HL-60/S4 treated with phorbol 12-myristate 13-acetate at 8.2 ng/mL for 4 days and 3 days (cell line): Measurements from ENCODE around the gene CEBPG.

Experiments
- in situ Hi-C: fragments of 300-500 bp; cut with MboI; formaldehyde crosslinking; loops from 2 replicates; pipeline ENCODE4 v1.15.0; 2022; ENCODE audit warnings: low sequenced_read_pairs

Gene CEBPG

DNA sequence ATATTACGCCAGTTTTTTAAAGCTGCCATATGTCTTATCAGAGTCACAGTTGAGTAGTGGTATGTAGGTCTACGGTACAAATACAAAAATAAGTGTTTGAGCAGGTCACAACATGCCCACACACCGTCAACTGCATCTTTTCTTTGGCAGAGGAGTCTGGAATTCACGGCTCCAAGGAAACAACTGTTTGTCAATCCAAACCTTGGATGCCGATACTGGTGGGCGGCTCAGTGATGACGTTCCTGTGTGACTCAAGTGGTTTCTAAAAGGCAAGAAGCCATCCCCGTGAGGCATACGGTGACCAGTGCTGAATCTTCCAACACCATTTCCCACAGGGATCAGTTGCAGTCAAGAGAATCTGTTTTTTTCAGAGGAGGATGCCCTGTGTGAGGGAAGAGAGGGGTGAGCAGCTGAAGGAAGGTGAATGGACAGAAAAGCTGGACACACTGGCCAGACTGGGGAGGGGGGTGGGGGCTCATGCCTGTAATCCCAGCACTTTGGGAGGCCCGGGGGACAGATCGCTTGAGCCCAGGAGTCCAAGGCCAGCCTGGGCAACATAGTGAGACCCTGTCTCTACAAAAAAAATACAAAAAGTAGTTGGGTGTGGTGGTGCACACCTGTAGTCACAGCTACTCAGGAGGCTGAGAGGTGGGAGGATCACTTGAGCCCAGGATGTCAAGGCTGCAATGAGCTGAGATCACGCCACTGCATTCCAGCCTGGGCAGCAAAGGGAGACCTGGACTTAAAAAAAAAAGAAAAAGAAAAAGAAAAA is 22.8 kb upstream of the CEBPG start:
- in situ Hi-C loops, result no loop called here

DNA sequence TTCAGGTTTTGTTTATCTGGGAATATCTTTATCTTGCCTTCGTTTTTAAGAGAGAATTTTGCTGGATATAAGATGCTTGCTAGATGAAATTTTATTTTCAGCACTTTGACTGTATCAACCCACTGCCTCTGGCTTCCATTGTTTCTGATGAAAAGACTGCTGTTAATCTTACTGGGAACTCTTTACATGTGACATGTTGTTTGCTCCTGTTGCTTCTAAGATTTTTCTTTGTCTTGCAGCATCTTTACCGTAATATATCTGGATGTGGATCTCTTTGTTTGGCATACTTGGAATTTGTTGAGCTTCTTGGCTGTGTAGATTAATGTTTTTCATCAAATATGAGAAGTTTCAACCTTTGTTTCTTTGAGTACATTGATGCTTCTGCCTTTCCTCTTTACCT is 18.0 kb upstream of the CEBPG start:
- in situ Hi-C loops, result no loop called here

DNA sequence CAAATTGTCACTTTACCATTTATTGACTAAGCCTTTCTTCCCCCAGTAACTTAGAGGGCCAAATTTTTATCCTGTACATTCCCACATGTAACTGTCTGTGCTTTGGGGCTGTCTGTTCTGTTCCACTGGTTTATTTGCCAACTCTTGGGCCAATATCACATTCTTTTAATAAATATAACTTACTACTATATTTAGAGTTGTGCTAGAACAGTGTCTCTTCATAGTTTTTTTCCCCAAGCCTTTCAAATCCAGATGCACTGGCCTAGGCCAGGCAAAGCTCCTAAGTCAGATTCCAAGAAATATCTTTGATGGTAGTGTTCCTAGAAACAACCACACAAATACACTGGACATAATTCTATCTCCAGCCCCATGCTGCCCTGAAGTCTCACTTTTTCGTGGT is 16.0 kb upstream of the CEBPG start:
- in situ Hi-C loops, result no loop called here

DNA sequence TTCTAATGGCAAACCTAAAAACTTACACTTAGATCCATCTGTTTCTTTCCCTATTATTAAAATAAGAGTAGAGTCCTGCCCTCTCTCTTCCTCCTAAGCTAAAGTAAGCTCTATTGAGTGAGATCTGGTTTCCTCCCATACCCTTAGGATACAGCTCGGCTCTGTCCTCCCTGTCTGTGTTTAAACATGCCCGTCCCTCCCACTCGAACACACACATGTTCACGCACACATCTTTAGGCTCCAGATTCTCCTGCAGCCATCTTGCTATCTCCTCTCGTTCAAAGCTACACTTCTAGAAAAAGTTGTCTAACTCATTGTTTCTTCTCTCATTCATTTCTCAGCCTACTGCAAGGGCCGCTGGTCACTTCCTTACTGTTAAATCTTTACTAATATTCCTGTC is 15.1 kb upstream of the CEBPG start:
- in situ Hi-C loops, result no loop called here

DNA sequence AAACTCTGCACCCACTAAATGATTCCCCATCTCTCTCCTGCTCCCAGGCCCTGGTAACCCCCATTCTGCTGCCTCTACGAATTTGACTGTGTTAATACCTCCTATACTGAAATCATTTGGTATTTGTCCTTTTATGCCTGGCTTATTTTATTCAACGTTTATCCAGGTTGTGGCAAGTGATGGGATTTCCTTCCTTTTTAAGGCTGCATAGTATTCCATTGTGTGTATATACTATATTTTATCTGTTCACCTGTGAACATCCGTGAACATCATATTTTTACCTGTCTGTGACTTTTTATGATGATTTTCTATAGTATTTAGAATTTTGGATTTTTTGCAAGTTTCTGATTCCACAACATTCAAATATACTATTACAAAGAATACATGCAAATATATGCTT is 13.9 kb upstream of the CEBPG start:
- in situ Hi-C loops, result no loop called here

DNA sequence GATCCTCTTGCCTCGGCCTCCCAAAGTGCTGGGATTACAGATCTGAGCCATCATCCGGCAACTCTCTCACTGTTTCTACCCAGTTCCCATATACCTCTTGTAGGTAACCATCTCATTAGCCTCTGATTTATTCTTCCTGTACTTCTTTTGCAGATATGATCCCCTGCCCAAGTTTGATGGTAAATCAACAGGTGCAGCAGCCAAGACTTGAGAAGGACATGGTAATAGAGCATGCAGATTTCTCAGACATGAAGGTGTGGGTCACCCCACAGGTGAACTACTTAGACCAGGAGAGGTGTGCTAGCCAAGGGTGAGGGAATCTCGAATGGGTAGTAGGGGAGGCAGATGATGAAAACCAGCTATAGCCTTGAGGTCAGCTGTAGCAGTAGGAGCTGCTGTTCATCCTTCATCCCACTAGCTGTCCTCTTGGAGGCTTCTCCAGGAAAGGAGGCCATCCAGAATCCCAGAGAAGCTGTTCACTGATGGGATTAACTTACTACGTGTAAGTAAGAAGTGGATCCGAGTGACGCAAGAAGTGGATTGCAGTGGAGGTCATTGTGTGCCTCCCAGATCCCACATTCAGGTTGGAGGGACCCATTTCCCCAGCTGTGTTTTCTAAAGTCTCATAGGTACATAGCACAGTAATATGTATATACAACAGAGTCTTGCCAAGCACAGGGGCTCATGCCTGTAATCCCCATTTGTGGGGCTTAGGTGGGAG is 10.8 kb upstream of the CEBPG start:
- in situ Hi-C loops, result no loop called here

DNA sequence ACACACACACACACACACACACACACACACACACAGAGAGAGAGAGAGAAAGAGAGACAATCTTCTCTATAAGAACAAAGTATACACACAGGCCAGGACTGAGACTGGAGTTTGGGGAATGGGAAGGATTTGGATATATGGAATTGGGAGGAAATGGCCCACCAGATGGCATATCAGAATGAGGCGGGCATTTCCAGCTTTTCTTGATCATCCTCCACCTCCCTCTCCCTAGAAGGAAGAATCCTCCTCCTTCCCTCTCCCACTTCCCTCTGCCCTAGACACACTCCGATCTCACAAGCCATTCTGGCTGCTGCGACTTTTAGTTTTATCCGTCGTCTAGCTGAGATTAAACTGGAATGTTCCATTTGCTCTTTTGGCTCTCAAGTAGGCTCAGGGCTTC is 10.0 kb upstream of the CEBPG start:
- in situ Hi-C loops, result no loop called here

DNA sequence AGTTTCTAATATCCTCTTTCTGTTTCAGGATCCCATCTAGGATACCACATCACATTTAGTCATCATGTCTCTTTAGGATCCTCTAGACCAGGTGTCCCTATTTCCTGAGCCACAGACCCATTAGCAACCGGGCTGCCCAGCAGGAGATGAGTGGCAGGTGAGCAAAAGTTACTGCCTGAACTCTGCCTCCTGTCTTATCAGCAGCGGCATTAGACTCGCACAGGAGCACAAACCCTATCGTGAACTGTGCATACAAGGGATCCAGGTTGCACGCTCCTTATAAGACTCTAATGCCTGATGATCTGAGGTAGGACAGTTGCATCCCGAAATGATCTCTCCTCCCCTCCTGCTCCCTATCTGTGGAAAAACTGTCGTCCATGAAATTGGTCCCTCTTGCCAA is 7.8 kb upstream of the CEBPG start:
- in situ Hi-C loops, result no loop called here

DNA sequence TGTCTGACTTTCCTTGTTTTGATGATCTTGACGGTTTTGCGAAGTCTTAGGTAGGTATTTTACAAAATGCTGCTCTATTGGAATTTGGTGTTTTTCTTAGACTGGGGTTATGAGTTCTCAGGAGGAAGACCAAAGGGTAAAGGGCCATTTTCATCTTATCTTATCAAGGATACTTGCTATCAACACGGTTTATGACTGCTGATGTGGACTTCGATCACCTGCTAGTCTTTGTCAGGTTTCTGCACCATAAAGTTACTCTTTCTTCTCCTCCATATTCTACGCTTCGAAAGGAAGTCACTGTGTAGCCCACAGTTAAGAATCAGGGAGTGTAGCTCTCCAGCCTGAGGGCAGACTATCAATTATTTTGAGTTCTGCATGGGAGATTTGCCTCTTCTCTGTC is 7.4 kb upstream of the CEBPG start:
- in situ Hi-C loops, result no loop called here

DNA sequence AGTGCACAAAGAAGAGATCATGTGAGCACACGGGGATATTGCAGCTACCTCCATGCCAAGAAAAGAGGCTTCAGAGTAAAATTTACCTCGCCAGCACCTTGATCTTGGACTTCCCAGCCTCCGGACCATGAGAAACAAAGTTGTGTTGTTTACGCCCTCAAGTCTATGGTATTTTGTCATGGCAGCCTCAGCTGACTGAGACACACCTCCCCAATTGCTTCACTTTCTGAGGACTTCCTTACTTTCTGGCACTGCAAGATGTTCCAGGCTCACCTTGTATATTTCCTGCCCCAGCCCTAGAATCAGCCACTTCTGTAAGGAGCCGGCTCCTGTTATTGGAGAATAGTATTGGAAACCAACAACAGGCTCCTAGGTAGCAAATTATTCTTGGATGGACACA is 6.6 kb upstream of the CEBPG start:
- in situ Hi-C loops, result no loop called here

DNA sequence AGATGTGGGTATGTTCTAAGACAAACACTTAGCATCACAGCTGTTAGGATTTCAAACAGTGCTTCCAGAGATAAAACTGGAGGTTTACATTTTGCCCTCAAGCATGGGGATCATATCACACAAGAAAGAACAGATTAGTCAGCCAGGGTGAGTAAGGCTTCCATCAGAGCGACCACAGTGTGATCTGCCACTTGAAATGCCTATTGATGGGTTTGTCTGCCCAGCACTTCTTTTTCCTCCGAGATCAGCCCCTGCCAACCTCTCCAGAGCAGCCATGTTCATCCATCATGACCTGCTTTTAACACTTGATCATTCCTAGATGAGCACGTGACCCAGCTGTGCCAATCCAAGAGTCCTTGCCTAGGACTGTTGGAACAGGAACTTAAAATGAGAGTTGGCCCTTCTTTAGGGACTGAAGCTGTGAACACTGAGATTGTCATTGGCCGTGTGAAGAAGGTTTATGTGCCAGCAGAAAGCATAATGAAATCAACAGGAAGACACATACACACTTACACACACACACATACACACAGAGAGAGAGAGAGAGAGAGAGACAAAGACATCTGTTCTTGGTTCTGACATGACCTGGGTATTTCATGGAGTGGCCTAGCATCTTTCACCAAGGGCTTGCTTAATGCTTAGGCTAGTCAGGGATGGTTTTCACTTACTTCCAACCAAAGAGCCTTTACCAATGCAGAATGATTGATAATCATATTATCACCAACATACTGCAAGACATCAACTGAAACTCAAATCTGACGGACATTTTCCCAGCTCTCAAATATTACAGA is 5.2 kb upstream of the CEBPG start:
- in situ Hi-C loops, result no loop called here

DNA sequence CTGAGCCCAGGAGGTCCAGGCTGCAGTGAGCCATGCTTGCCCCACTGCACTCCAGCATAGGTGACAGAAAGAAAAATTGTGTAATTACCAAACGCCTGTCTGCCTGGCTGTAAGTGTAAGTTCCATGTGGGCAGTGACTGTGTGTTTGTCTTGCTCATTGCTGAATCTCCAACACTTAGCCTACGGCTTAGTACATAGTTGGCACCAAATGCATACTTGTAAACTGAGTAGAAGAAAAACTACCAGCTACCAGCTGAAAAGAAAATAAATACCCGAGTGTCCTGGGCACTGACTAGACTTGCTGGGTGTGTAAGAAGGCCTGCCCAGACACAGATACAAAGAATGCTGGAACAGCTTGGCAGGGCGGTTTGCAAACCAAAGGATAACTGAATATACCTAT is 2.7 kb upstream of the CEBPG start:
- in situ Hi-C loops, result no loop called here

DNA sequence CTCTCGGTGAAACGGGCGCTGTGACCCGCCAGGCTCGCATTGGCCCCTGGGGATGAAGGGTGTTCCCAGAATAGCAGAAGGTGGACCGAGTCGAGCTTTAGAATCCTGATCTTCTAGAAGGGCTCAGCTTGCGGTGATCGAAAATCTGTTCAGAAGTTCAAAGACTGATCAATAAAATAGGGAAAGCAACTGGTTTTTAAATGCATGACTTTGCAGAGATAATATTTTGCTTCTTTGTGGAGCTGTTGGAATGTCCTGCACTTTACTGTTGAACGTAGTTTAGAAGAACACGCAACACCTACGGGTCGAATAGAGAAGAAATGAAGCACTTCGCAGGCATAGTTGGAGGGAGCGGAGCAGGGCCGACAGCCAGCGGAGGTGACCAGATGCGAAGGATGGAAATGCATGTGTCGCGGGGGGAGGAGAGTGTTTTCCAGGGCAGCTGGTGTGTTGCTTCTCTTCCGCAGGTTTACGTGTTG is 766 bp downstream of the CEBPG start:
- in situ Hi-C loops, result no loop called here

DNA sequence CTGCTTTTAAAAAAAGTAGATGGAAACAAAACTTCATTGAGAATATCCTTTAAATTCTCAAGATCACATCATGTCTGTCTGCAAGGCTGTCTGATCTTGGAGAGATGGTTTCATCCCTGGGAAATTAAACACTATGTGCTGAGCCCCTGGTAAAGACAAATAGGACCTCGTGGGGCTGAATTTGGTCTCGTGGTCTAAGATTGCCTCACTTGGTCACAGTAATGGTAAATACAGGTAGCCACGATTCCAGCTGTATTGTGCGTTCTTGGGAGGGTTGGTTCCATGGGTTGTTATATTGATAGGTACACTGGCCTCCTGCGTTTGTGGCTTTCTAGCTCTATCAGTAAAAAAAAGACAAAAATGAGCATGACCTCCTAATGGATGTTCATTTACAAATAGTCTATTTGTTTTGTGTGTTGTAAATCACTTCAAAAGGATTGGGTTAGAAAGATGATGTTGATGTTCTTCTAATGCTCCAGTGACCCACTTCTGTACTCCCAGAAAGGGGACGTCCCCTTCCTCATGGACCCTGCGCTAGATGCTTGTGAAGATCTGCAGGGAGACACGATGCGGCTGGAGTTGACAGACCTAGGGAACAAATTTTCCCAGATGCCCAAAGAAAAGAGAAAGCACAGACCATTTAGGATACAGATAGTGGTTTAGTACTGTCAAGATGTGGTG is 1.8 kb downstream of the CEBPG start:
- in situ Hi-C loops, result no loop called here

DNA sequence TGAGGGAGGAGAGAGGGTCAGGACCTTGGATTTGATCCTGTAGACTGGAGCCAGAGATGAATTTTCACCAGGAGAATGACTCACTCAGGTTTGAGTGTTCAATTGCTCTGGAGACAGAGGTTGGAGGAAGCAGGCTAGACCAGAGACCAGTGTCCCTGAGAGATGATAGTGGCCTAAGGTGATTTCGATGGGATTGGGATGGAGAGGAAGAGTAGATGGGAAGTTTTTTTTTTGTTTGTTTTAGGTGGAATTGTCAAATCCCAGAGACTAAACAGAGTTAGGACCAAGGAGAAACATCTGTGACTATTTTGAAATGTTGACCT is 2.3 kb downstream of the CEBPG start:
- in situ Hi-C loops, result no loop called here

DNA sequence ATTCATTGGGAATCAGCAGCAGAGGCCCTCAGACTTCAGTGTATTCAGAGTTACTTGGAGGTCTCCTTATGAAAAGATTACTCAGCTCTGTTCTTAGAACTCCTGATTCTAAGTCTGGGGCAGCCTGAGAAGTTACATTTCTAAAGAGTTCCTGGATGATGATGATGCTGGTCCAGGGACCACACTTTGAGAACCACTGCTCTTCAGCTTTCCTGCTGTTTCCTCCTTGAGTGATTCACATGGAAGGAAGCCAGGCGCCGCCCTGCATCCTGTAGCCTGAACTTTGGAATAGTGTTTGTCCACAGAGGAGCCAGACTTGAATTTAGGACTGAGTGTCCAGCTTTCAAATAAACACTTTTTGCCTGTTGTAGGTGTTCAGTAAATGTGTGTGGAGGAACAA is 2.9 kb downstream of the CEBPG start:
- in situ Hi-C loops, result no loop called here

DNA sequence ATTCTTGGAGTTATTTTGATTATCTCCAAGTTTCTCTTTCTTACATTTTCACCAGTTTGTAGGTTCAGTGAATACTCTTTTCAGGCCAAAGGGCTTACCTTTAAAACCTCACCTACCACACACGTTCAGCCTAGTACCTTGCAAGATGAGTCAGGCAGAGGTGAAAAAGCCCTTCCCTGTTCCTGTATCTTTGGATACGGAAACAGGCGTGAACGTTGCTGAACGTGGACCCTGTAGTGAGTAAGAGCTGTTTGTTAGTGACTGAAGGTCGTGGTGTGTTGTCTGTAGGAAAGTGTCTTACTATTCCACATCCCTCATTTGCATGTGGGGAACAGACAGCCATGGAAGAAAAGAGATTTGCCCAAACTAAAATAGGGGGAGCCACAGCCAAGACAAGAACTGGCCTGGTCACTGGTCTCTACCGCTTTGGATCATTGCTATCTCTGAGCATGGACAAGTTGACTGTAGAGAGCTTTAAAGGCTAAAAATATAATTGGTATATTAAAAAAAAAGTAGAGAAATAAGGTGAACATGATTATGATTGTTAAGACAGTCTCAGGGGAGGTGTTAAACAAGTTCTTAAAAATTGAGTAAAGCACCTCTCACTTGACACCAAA is 3.5 kb downstream of the CEBPG start:
- in situ Hi-C loops, result no loop called here

DNA sequence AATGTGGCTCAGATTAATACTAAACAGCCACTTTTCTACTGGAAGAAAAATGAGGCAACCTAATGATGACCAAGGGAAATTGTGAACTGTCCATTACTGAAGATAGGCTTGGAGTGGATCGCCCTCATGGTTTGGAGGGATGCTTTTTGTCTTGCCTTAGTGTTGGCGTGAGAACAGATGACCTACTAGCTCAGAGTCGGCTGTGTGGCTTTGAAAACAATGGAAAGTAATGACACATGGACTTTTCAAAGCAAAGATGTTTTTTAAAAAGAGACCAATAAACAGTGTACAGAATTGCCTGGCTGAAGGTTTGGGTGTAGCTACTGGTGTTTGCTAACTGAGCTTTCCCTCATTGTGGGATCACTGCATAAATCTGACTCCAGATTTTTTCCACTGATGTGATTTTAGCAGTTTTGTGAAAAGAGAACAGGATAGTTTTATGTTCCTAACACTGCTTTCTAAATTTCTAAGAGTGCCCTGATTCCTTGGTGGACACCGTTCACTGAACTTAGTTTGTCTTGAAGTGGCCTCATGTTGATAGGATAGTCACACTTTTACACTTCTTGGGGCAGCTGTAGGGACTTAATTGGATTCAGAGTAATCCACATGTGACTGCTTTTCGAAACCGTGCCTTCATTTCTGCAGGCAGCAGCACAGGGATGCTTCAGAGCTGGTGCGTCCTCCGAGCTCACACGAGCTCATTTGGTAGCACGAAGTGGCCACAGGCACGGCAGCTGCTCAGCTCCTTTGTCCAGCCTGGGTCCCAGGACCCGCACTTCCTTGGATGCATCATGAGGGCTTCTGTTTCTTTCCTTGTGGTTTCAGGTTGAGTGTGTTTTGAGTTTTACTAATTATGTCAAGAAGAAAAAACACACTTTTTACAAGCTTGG is 4.3 kb downstream of the CEBPG start:
- in situ Hi-C loops, result no loop called here

DNA sequence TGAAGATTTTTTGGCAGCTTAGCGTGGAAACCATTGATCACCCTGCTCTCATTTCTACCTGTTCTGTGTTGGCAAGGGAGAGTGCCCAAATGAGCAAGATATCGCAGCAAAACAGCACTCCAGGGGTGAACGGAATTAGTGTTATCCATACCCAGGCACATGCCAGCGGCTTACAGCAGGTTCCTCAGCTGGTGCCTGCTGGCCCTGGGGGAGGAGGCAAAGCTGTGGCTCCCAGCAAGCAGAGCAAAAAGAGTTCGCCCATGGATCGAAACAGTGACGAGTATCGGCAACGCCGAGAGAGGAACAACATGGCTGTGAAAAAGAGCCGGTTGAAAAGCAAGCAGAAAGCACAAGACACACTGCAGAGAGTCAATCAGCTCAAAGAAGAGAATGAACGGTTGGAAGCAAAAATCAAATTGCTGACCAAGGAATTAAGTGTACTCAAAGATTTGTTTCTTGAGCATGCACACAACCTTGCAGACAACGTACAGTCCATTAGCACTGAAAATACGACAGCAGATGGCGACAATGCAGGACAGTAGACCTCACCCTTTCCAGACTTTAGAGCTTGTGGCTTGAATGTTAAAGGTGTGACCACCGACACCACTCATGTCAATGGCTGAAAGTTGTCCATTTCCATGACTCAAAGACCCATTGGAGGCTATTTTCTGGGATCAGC is 5.8 kb downstream of the CEBPG start:
- in situ Hi-C loops, result no loop called here
